ENCODE measurements around the gene SOX6. TPM values are rescaled to one million over a fixed set of nuclear protein-coding genes. Genes with fewer than 3 reads are reported as not detected.

Gene SOX6
- total and polyA plus RNA-seq, 2 of the 13 experiments (the other 11 are each of a cell fraction or from before 2014, with no cell fraction given), result 2.6 to 11.2 TPM

- CTCF ChIA-PET (ENCODE audit: low intra/inter-chr PET ratio, low total read pairs), result no interaction called here
- H4K20me1 ChIP-seq (ENCODE audit: insufficient read depth, low read length), result no peaks in the 10 kb centered on the region
- POLR2A ChIA-PET, result no interaction called here
- H3K9ac ChIP-seq (ENCODE audit: insufficient read depth, low read depth, low read length), result no peak overlapping the region
- no peak overlapping the region for H3K27ac ChIP-seq (ENCODE audit: extremely low read length, insufficient read depth, low read length)
- no peaks in the 10 kb centered on the region for H3K9me3 ChIP-seq (ENCODE audit: low read length)
- no peak for DNase-seq (ENCODE audit: low spot score)
- H3K36me3 ChIP-seq (replicated peaks in 1 of 2; ENCODE audit: control insufficient read depth in 1 of 2, insufficient read depth in 2 of 2, low read length in 2 of 2), result no peaks in the 10 kb centered on the region; a peak in 1 of 5 replicates
- WGBS (ENCODE audit: low lambda C conversion rate), result 78% methylated on average over 1 of the region's 1 CpG
- H3K4me2 ChIP-seq (ENCODE audit: low read depth, low read length), result no peak overlapping the region
- no peak for FAIRE-seq
- TF ChIP-seq MXD1 (CRISPR knock-in tag; IDR thresholded peaks at IDR 0.05), result no peak
- TF ChIP-seq ZNF18 (CRISPR knock-in tag; IDR thresholded peaks at IDR 0.05; ENCODE audit: insufficient replicate concordance), result no peak
- no peak for TF ChIP-seq KLF9 (CRISPR knock-in tag; IDR thresholded peaks at IDR 0.05; ENCODE audit: low read depth)
- TF ChIP-seq CEBPB (IDR thresholded peaks at IDR 0.05; ENCODE audit: borderline replicate concordance, low read depth, low read length), result no peak
- no peak for TF ChIP-seq DMAP1 (CRISPR knock-in tag; IDR thresholded peaks at IDR 0.05)
- no peak for TF ChIP-seq ZFY (CRISPR knock-in tag; IDR thresholded peaks at IDR 0.05)
- no peak for TF ChIP-seq CSRNP2 (CRISPR knock-in tag; conservative IDR thresholded peaks at IDR 0.05; ENCODE audit: low read depth)
- no peak for TF ChIP-seq ZNF543 (CRISPR knock-in tag; IDR thresholded peaks at IDR 0.05)
- TF ChIP-seq BRD4 (CRISPR knock-in tag; IDR thresholded peaks at IDR 0.05), result no peak
- TF ChIP-seq KLF6 (CRISPR knock-in tag; IDR thresholded peaks at IDR 0.05), result no peak
- TF ChIP-seq ZNF431 (CRISPR knock-in tag; IDR thresholded peaks at IDR 0.05; ENCODE audit: borderline replicate concordance, low read depth), result no peak
- no peak for TF ChIP-seq ATAD3A (CRISPR knock-in tag; IDR thresholded peaks at IDR 0.05)
- intact Hi-C loops (cut with micrococcal nuclease; ENCODE audit: unreplicated experiment), result loop anchor here (5.0 kb wide), 1 partner anchor 54 kb away; no protein-coding TSS in a partner anchor
- no peak for ATAC-seq
- no peaks in the 10 kb centered on the region for H3K79me2 ChIP-seq (ENCODE audit: insufficient read depth, low read length)
- no peaks in the 10 kb centered on the region for H3K27me3 ChIP-seq (ENCODE audit: control insufficient read depth in 1 of 2, insufficient read depth in 2 of 2, low read length in 2 of 2)
- H3K4me1 ChIP-seq (ENCODE audit: insufficient read depth, low read length), result peaks cover 26% of the 10 kb centered on the region
- no TSS peak for BruUV-seq (replicated peaks)
- no peak overlapping the region for H2AFZ ChIP-seq (ENCODE audit: low read length)
- H3K4me3 ChIP-seq (replicated peaks in 1 of 3; ENCODE audit: insufficient read depth in 1 of 3, low read depth in 2 of 3, low read length in 3 of 3), result no peak overlapping the region
- in situ Hi-C loops (cut with HindIII; ENCODE audit: extremely low pct_ligation_motif_present, low pct_unique_long_range_greater_than_20kb), result loop anchor here (10.0 kb wide), 1 partner anchor 424 kb away; no protein-coding TSS in a partner anchor
These were observed 175.5 kb downstream of the SOX6 start for GRCh38 chr11:16180868-16181267.
